K562 (cell line): ENCODE results near the gene CTSZ. TPM values are rescaled to one million over a fixed set of nuclear protein-coding genes. Genes with fewer than 3 reads are reported as not detected.
A peak's percentile ranks its signal among the peaks of the same experiment; 100 is the strongest.

Source experiments
- ATAC-seq: fragments of 200-7000 bp; cut with Tn5 transposase; 3 replicates; pipeline ENCODE4 v1.9.1; 2020; ENCODE audit warnings: moderate library complexity
- BruUV-seq: library from RNA; stranded (reverse); fragments of 400-500 nt; replicated peaks from 2 replicates; lab custom pipeline; 2021; lab: Mats Ljungman, UMichigan
- CTCF ChIA-PET: fragments of 300-600 bp; formaldehyde crosslinking; extraction: SDS; loops from one replicate; lab custom pipeline; 2021; ENCODE audit warnings: low intra/inter-chr PET ratio; lab: Yijun Ruan, JAX
- POLR2A ChIA-PET: fragments of 300-600, 350-650 bp; sonication (Branson Sonifier 250); formaldehyde crosslinking; extraction: SDS; loops from one replicate; lab custom pipeline; 2021; ENCODE audit warnings: antibody characterized with exemption, inconsistent platforms; lab: Yijun Ruan, JAX
- DNase-seq, 4 experiments: peaks; one replicate each; pipeline versions ENCODE4 v3.0.0 to v3.0.0-alpha.2; 2011 to 2018; ENCODE audit warnings: low spot score in 3 of 4, mixed read lengths in 3 of 4; ENCODE audit errors: extremely low read depth in 1 of 4
- FAIRE-seq: peaks from 2 replicates; lab custom pipeline; 2011; peaks lifted over from hg19 to GRCh38; lab: Jason Lieb, UNC
- H2AFZ ChIP-seq: 2 replicates; pipeline ENCODE4 v1.6.0; 2011; ENCODE audit warnings: low read depth, low read length, control low read depth, inconsistent platforms
- H3K27ac ChIP-seq: fragments of 200-600 bp; 3 replicates; pipeline ENCODE4 v1.8.0; 2011; ENCODE audit warnings: low read depth, mild to moderate bottlenecking, control low read depth, inconsistent platforms, low read length, moderate library complexity, mixed read lengths; ENCODE audit errors: extremely low read depth
- H3K27me3 ChIP-seq, 2 experiments: fragments of 300-600 bp in 1 of 2; 2 replicates in 1 of 2; 3 replicates in 1 of 2; pipeline versions ENCODE4 v1.6.0 to v1.8.0; 2011; ENCODE audit warnings: inconsistent platforms in 2 of 2, low read length in 2 of 2, mild to moderate bottlenecking in 1 of 2, mixed read lengths in 1 of 2, moderate library complexity in 1 of 2; ENCODE audit not compliant: control insufficient read depth in 2 of 2, insufficient read depth in 2 of 2
- H3K36me3 ChIP-seq: fragments of 300-600 bp; 3 replicates; pipeline ENCODE4 v1.8.0; 2011; ENCODE audit warnings: mild to moderate bottlenecking, low read length, inconsistent platforms; ENCODE audit not compliant: control insufficient read depth, insufficient read depth
- H3K4me1 ChIP-seq, 2 experiments: fragments of 200-600 bp in 1 of 2; replicated peaks in 1 of 2; 2 replicates in 1 of 2; 3 replicates in 1 of 2; pipeline versions ENCODE4 v1.5.1 to v1.8.0; 2011; ENCODE audit warnings: inconsistent platforms in 2 of 2, low read length in 2 of 2, mild to moderate bottlenecking in 1 of 2, mixed read lengths in 1 of 2, moderate library complexity in 1 of 2; ENCODE audit not compliant: control insufficient read depth in 2 of 2, insufficient read depth in 2 of 2
- H3K4me2 ChIP-seq: 2 replicates; pipeline ENCODE4 v1.6.1; 2011; ENCODE audit warnings: low read length, control low read depth, inconsistent platforms, mixed read lengths; ENCODE audit not compliant: insufficient read depth
- H3K4me3 ChIP-seq: fragments of 200-600 bp; sonication (generic), shearing (Covaris generic); 2 replicates; pipeline ENCODE4 v1.5.1; 2016; ENCODE audit warnings: control low read depth, inconsistent platforms
- H3K79me2 ChIP-seq: fragments of 200-600 bp; 3 replicates; pipeline ENCODE4 v1.8.0; 2011; ENCODE audit warnings: low read length, inconsistent platforms; ENCODE audit not compliant: control insufficient read depth, insufficient read depth
- H3K9ac ChIP-seq, 2 experiments: 2 replicates each; pipeline versions ENCODE4 v1.6.0 to v1.6.1; 2011; ENCODE audit warnings: low read depth in 2 of 2, low read length in 2 of 2, control low read depth in 1 of 2, inconsistent platforms in 1 of 2, mild to moderate bottlenecking in 1 of 2, mixed read lengths in 1 of 2; ENCODE audit not compliant: insufficient read depth in 1 of 2
- H3K9me1 ChIP-seq: one replicate; pipeline ENCODE4 v1.6.0; 2011; ENCODE audit warnings: inconsistent platforms, mild to moderate bottlenecking, low read length, moderate library complexity; ENCODE audit not compliant: control insufficient read depth, insufficient read depth
- H3K9me3 ChIP-seq: replicated peaks from 2 replicates; pipeline ENCODE4 v1.5.1; 2011; ENCODE audit warnings: low read depth, low read length, inconsistent platforms; ENCODE audit not compliant: control insufficient read depth, insufficient read depth
- H4K20me1 ChIP-seq: replicated peaks from 2 replicates; pipeline ENCODE4 v1.6.1; 2011; ENCODE audit warnings: low read length, inconsistent platforms, mixed read lengths; ENCODE audit not compliant: control insufficient read depth, insufficient read depth
- NFATC3 ChIP-seq: fragments of 450-650 bp; IDR thresholded peaks from 2 replicates; pipeline ENCODE4 v1.6.1; 2017; ENCODE audit warnings: mild to moderate bottlenecking
- POLR2A ChIP-seq: fragments of 450-650 bp; conservative IDR thresholded peaks from 2 replicates; pipeline ENCODE4 v1.6.1; 2016
- PRMT5 ChIP-seq: sonication (generic); formaldehyde crosslinking; IDR thresholded peaks from 2 replicates; pipeline ENCODE4 v1.5.0; 2020; ENCODE audit warnings: missing genetic modification reagents
- RBM34 ChIP-seq: fragments of 200-400 bp; formaldehyde crosslinking; IDR thresholded peaks from 2 replicates; pipeline ENCODE4 v1.6.1; 2018; ENCODE audit warnings: low read length, borderline replicate concordance; ENCODE audit not compliant: insufficient read depth
- SUPT5H ChIP-seq: fragments of 450-650 bp; IDR thresholded peaks from 2 replicates; pipeline ENCODE4 v1.6.1; 2016
- ZNF561 ChIP-seq: fragments of 450-650 bp; formaldehyde crosslinking; conservative IDR thresholded peaks from 2 replicates; pipeline ENCODE4 v1.4.0; 2020; ENCODE audit warnings: mild to moderate bottlenecking, moderate library complexity
- WGBS: fragments of 100-300 bp; shearing (Covaris generic); methylation state at CpG from one replicate; pipeline ENCODE4 v1.1.6; 2016; ENCODE audit warnings: low coverage, mixed read lengths; ENCODE audit not compliant: insufficient coverage; ENCODE audit errors: missing lambda C conversion rate; 5-methylcytosine and 5-hydroxymethylcytosine counted together
- in situ Hi-C: fragments of 300-500 bp; cut with MboI; formaldehyde crosslinking; loops from 4 replicates; pipeline ENCODE4 v1.15.0; 2018; ENCODE audit warnings: inconsistent platforms, mixed read lengths
- intact Hi-C: fragments of 100-400 bp; cut with micrococcal nuclease; formaldehyde crosslinking; loops from 2 replicates; pipeline ENCODE4 v1.14.2; 2022
- polyA plus RNA-seq, 8 experiments: library from polyadenylated mRNA; depleted of rRNA in 4 of 8; stranded (reverse) in 5 of 8; unstranded in 3 of 8; fragments of >200 nt; fragmentation: Nextera tagmentation in 2 of 8; fragmentation: Illumina TruSeq in 1 of 8; extraction: Ambion mirVana in 2 of 8; extraction: Trizol in 1 of 8; gene quantifications; 2 replicates each; pipeline versions ENCODE4 v1.2.1 to v1.2.3, GENCODE V29; 2011 to 2014; ENCODE audit warnings: inconsistent platforms in 1 of 8, missing spikeins in 1 of 8
- total RNA-seq, 7 experiments: library from RNA; depleted of rRNA in 6 of 7; stranded (reverse); fragments of >200 nt in 6 of 7; fragmentation: Illumina TruSeq in 2 of 7; extraction: Trizol in 2 of 7; gene quantifications; 2 replicates each; pipeline versions ENCODE4 v1.2.1 to v1.2.3, GENCODE V29; 2011 to 2021; ENCODE audit warnings: low replicate concordance in 1 of 7
- TF ChIP-seq, protein P1 (sequence below): sonication (generic); formaldehyde crosslinking; IDR thresholded peaks from 2 replicates; pipeline ENCODE4 v1.8.1; 2023; ENCODE audit warnings: mild to moderate bottlenecking, missing genetic modification reagents

CTSZ gene
- total and polyA plus RNA-seq, 9 of the 15 experiments (the other 6 are each of a cell fraction or from before 2014, with no cell fraction given), result 1.6 to 143 (median 82.8) TPM

DNA sequence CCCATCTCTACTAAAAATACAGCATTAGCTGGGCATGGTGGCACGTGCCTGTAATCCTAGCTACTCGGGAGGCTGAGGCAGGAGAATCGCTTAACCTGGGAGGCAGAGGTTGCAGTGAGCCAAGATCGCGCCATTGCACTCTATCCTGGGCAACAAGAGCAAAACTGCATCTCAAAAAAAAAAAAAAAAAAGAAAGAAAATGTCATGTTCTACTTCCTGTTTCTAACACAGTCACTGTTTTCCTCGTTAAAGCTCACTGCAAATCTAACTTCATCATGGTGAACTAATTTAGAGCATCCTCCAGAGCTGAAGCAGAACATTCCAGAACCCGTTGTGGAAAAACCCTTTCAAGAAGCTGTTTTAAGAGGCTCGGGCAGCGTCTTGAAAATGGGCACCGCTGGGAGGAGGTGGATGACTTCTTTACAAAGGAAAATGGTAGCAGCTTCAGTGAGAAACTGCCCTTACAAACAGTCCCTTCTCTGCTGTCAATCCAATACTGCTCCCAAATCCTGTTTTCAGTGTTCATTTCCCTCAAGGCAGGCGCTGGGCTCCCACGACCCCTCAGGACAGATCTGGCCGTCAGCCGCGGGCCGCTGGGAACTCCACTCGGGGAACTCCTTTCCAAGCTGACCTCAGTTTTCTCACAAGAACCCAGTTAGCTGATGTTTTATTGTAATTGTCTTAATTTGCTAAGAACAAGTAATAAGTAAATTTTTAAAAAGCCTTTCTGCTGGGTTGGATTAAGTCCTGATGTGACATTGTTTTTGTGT lies 12.5 kb downstream of the CTSZ start:
- no peaks in the 10 kb centered on the region for H3K9me3 ChIP-seq
- H3K9me1 ChIP-seq, result no peaks in the 10 kb centered on the region
- in situ Hi-C loops, result no loop called here
- no peak overlapping the region for H3K27ac ChIP-seq
- ATAC-seq (no peak), FAIRE-seq (no peak), DNase-seq (no peak)
- H3K36me3 ChIP-seq, result peaks cover 93% of the 10 kb centered on the region
- H3K79me2 ChIP-seq, result no peaks in the 10 kb centered on the region
- no peaks in the 10 kb centered on the region for H3K27me3 ChIP-seq
- no peak overlapping the region for H3K4me2 ChIP-seq
- no peak overlapping the region for H3K4me3 ChIP-seq
- H3K4me1 ChIP-seq, result peaks cover 0 to 7% of the 10 kb centered on the region in 2 experiments; a peak in 1 of 5 replicates
- WGBS, result 88% methylated on average over 17 of the region's 17 CpGs
- CTCF ChIA-PET, result no interaction called here
- H3K9ac ChIP-seq, result no peak overlapping the region
- intact Hi-C loops, result no loop called here
- POLR2A ChIA-PET, result interaction anchor here (0.5 to 4.0 kb wide), 5 partner anchors 12 to 295 kb away, joined by 3 to 29 read pairs (median 3); partner anchors contain the start of gene NELFCD
- TSS peak; percentile 45 for BruUV-seq
- 0 out of 2 replicates have a peak, but pooled peaks cover 4% of the 10 kb centered on the region for H4K20me1 ChIP-seq
- H2AFZ ChIP-seq, result no peak overlapping the region
- TF ChIP-seq SUPT5H, result 0 out of 2 replicates have a peak, but pooled peaks have one; percentile 37
- TF ChIP-seq NFATC3, result no peak
- TF ChIP-seq POLR2A, result peak; percentile 41; the same call in 1 of the 2 replicates
- TF ChIP-seq ZNF561 (CRISPR knock-in tag), result no peak
- TF ChIP-seq, protein P1, sequence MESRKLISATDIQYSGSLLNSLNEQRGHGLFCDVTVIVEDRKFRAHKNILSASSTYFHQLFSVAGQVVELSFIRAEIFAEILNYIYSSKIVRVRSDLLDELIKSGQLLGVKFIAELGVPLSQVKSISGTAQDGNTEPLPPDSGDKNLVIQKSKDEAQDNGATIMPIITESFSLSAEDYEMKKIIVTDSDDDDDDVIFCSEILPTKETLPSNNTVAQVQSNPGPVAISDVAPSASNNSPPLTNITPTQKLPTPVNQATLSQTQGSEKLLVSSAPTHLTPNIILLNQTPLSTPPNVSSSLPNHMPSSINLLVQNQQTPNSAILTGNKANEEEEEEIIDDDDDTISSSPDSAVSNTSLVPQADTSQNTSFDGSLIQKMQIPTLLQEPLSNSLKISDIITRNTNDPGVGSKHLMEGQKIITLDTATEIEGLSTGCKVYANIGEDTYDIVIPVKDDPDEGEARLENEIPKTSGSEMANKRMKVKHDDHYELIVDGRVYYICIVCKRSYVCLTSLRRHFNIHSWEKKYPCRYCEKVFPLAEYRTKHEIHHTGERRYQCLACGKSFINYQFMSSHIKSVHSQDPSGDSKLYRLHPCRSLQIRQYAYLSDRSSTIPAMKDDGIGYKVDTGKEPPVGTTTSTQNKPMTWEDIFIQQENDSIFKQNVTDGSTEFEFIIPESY (CRISPR knock-in tag), result 0 out of 2 replicates have a peak, but pooled peaks have one; percentile 15
- TF ChIP-seq RBM34, result no peak
- TF ChIP-seq PRMT5 (CRISPR knock-in tag), result no peak
